K562 (cell line): Measurements from ENCODE around the gene KNDC1. TPM values are rescaled to one million over a fixed set of nuclear protein-coding genes. Genes with fewer than 3 reads are reported as not detected.

Experiments used
- ATAC-seq: fragments of 200-7000 bp; cut with Tn5 transposase; 3 replicates; pipeline ENCODE4 v1.9.1; 2020; ENCODE audit warnings: moderate library complexity
- BruUV-seq: library from RNA; stranded (reverse); fragments of 400-500 nt; replicated peaks from 2 replicates; lab custom pipeline; 2021; lab: Mats Ljungman, UMichigan
- CTCF ChIA-PET: fragments of 300-600 bp; formaldehyde crosslinking; extraction: SDS; loops from one replicate; lab custom pipeline; 2021; ENCODE audit warnings: low intra/inter-chr PET ratio; lab: Yijun Ruan, JAX
- POLR2A ChIA-PET: fragments of 300-600, 350-650 bp; sonication (Branson Sonifier 250); formaldehyde crosslinking; extraction: SDS; loops from one replicate; lab custom pipeline; 2021; ENCODE audit warnings: antibody characterized with exemption, inconsistent platforms; lab: Yijun Ruan, JAX
- DNase-seq, 4 experiments: peaks; one replicate each; pipeline versions ENCODE4 v3.0.0 to v3.0.0-alpha.2; 2011 to 2018; ENCODE audit warnings: low spot score in 3 of 4, mixed read lengths in 3 of 4; ENCODE audit errors: extremely low read depth in 1 of 4
- FAIRE-seq: peaks from 2 replicates; lab custom pipeline; 2011; peaks lifted over from hg19 to GRCh38; lab: Jason Lieb, UNC
- H2AFZ ChIP-seq: 2 replicates; pipeline ENCODE4 v1.6.0; 2011; ENCODE audit warnings: low read depth, low read length, control low read depth, inconsistent platforms
- H3K27ac ChIP-seq: fragments of 200-600 bp; 3 replicates; pipeline ENCODE4 v1.8.0; 2011; ENCODE audit warnings: low read depth, mild to moderate bottlenecking, control low read depth, inconsistent platforms, low read length, moderate library complexity, mixed read lengths; ENCODE audit errors: extremely low read depth
- H3K27me3 ChIP-seq, 2 experiments: fragments of 300-600 bp in 1 of 2; 2 replicates in 1 of 2; 3 replicates in 1 of 2; pipeline versions ENCODE4 v1.6.0 to v1.8.0; 2011; ENCODE audit warnings: inconsistent platforms in 2 of 2, low read length in 2 of 2, mild to moderate bottlenecking in 1 of 2, mixed read lengths in 1 of 2, moderate library complexity in 1 of 2; ENCODE audit not compliant: control insufficient read depth in 2 of 2, insufficient read depth in 2 of 2
- H3K36me3 ChIP-seq: fragments of 300-600 bp; 3 replicates; pipeline ENCODE4 v1.8.0; 2011; ENCODE audit warnings: mild to moderate bottlenecking, low read length, inconsistent platforms; ENCODE audit not compliant: control insufficient read depth, insufficient read depth
- H3K4me1 ChIP-seq, 2 experiments: fragments of 200-600 bp in 1 of 2; replicated peaks in 1 of 2; 2 replicates in 1 of 2; 3 replicates in 1 of 2; pipeline versions ENCODE4 v1.5.1 to v1.8.0; 2011; ENCODE audit warnings: inconsistent platforms in 2 of 2, low read length in 2 of 2, mild to moderate bottlenecking in 1 of 2, mixed read lengths in 1 of 2, moderate library complexity in 1 of 2; ENCODE audit not compliant: control insufficient read depth in 2 of 2, insufficient read depth in 2 of 2
- H3K4me2 ChIP-seq: 2 replicates; pipeline ENCODE4 v1.6.1; 2011; ENCODE audit warnings: low read length, control low read depth, inconsistent platforms, mixed read lengths; ENCODE audit not compliant: insufficient read depth
- H3K4me3 ChIP-seq: fragments of 200-600 bp; sonication (generic), shearing (Covaris generic); 2 replicates; pipeline ENCODE4 v1.5.1; 2016; ENCODE audit warnings: control low read depth, inconsistent platforms
- H3K79me2 ChIP-seq: fragments of 200-600 bp; 3 replicates; pipeline ENCODE4 v1.8.0; 2011; ENCODE audit warnings: low read length, inconsistent platforms; ENCODE audit not compliant: control insufficient read depth, insufficient read depth
- H3K9ac ChIP-seq, 2 experiments: 2 replicates each; pipeline versions ENCODE4 v1.6.0 to v1.6.1; 2011; ENCODE audit warnings: low read depth in 2 of 2, low read length in 2 of 2, control low read depth in 1 of 2, inconsistent platforms in 1 of 2, mild to moderate bottlenecking in 1 of 2, mixed read lengths in 1 of 2; ENCODE audit not compliant: insufficient read depth in 1 of 2
- H3K9me1 ChIP-seq: one replicate; pipeline ENCODE4 v1.6.0; 2011; ENCODE audit warnings: inconsistent platforms, mild to moderate bottlenecking, low read length, moderate library complexity; ENCODE audit not compliant: control insufficient read depth, insufficient read depth
- H3K9me3 ChIP-seq: replicated peaks from 2 replicates; pipeline ENCODE4 v1.5.1; 2011; ENCODE audit warnings: low read depth, low read length, inconsistent platforms; ENCODE audit not compliant: control insufficient read depth, insufficient read depth
- H4K20me1 ChIP-seq: replicated peaks from 2 replicates; pipeline ENCODE4 v1.6.1; 2011; ENCODE audit warnings: low read length, inconsistent platforms, mixed read lengths; ENCODE audit not compliant: control insufficient read depth, insufficient read depth
- KLF13 ChIP-seq: fragments of 450-650 bp; IDR thresholded peaks from 2 replicates; pipeline ENCODE4 v1.6.1; 2016; ENCODE audit warnings: missing genetic modification characterization, low read depth, mild to moderate bottlenecking, missing compliant biosample characterization, moderate library complexity, borderline replicate concordance
- MYNN ChIP-seq, 2 experiments: sonication (generic); formaldehyde crosslinking in 1 of 2; IDR thresholded peaks; 2 replicates each; pipeline versions ENCODE4 v1.5.0 to v1.6.1; 2016 to 2020; ENCODE audit warnings: antibody characterized with exemption in 1 of 2, missing genetic modification reagents in 1 of 2
- WGBS: fragments of 100-300 bp; shearing (Covaris generic); methylation state at CpG from one replicate; pipeline ENCODE4 v1.1.6; 2016; ENCODE audit warnings: low coverage, mixed read lengths; ENCODE audit not compliant: insufficient coverage; ENCODE audit errors: missing lambda C conversion rate; 5-methylcytosine and 5-hydroxymethylcytosine counted together
- in situ Hi-C: fragments of 300-500 bp; cut with MboI; formaldehyde crosslinking; loops from 4 replicates; pipeline ENCODE4 v1.15.0; 2018; ENCODE audit warnings: inconsistent platforms, mixed read lengths
- intact Hi-C: fragments of 100-400 bp; cut with micrococcal nuclease; formaldehyde crosslinking; loops from 2 replicates; pipeline ENCODE4 v1.14.2; 2022
- polyA plus RNA-seq, 8 experiments: library from polyadenylated mRNA; depleted of rRNA in 4 of 8; stranded (reverse) in 5 of 8; unstranded in 3 of 8; fragments of >200 nt; fragmentation: Nextera tagmentation in 2 of 8; fragmentation: Illumina TruSeq in 1 of 8; extraction: Ambion mirVana in 2 of 8; extraction: Trizol in 1 of 8; gene quantifications; 2 replicates each; pipeline versions ENCODE4 v1.2.1 to v1.2.3, GENCODE V29; 2011 to 2014; ENCODE audit warnings: inconsistent platforms in 1 of 8, missing spikeins in 1 of 8
- total RNA-seq, 7 experiments: library from RNA; depleted of rRNA in 6 of 7; stranded (reverse); fragments of >200 nt in 6 of 7; fragmentation: Illumina TruSeq in 2 of 7; extraction: Trizol in 2 of 7; gene quantifications; 2 replicates each; pipeline versions ENCODE4 v1.2.1 to v1.2.3, GENCODE V29; 2011 to 2021; ENCODE audit warnings: low replicate concordance in 1 of 7
- TF ChIP-seq, protein P1 (sequence below): sonication (generic); formaldehyde crosslinking; IDR thresholded peaks from 2 replicates; pipeline ENCODE4 v1.9.0; 2022; ENCODE audit warnings: mild to moderate bottlenecking, missing genetic modification reagents
- TF ChIP-seq, protein P2 (sequence below): sonication (generic); formaldehyde crosslinking; IDR thresholded peaks from 2 replicates; pipeline ENCODE4 v1.5.0; 2020; ENCODE audit warnings: missing genetic modification reagents

Gene KNDC1
- total and polyA plus RNA-seq, 9 of the 15 experiments (the other 6 are each of a cell fraction or from before 2014, with no cell fraction given) = 0.07 to 0.26 (median 0.11) TPM; not detected in 6

DNA sequence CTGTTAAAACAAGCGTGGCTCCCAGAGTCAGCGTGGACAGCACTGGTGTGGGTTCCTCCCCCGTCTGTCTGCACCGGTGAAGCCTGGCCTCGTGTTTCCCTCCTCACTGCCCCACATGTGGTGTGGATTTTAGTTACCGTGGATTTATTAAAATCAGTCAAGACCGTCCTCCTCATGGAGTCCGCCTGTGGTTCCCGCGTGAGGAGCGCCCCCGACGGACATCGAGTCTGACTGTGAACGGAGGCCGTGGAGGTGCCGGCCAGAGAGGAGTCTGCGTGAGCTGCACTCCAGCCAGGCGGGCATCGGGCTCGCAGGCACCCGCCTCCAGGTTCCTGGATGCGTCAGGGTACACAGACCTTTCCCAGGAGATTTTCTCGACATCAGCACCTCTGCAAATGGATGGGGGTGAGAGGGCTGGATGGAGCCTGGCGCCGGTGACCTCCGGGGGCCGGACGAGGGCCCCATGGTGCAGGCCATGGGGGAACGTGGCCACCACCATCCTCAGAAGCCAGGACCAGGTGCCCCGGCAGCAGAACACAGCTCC lies 43.7 kb downstream of the KNDC1 start:
- H3K79me2 ChIP-seq = no peaks in the 10 kb centered on the region

DNA sequence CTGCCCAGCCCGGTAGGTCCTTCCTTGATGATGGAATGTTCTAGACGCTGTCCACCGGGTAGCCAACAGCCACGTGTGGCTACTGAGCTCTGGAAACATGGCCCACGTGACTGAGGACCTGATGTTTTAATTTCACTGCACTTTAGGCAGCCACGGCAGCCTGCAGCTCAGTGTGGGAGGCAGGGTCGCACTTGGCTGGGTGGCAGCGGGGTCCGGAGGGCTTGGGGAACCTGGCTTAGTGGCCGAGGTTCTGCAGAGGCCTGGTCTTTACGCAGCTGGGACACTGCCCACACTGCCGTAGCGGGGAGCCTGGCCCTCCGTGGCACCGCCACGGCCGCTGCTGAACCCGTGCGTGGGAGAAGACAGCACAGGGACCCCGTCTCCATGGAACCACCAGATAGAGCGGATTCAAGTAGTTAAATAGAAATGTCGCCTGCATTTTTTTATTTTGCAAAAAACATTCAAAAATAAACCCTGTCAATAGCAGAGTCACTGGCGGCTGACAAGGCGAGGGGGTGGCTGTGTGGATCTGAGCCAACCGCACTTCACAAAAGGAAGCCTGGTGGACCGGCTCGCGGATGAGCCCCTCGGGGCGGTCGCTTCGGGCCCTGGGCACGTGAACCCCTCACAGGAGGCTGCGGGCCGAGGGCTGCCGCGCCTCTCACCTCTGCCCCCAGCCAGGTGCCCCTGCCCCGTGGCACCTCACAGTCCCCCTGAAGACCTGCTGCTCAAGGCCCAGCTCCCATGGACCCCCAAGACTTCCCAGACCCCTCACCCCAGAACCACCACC lies 44.4 kb downstream of the KNDC1 start:
- TF ChIP-seq, protein P1, sequence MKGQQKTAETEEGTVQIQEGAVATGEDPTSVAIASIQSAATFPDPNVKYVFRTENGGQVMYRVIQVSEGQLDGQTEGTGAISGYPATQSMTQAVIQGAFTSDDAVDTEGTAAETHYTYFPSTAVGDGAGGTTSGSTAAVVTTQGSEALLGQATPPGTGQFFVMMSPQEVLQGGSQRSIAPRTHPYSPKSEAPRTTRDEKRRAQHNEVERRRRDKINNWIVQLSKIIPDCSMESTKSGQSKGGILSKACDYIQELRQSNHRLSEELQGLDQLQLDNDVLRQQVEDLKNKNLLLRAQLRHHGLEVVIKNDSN (CRISPR knock-in tag) = peak; percentile 21; the same call in 1 of the 2 replicates
- TF ChIP-seq, protein P2, sequence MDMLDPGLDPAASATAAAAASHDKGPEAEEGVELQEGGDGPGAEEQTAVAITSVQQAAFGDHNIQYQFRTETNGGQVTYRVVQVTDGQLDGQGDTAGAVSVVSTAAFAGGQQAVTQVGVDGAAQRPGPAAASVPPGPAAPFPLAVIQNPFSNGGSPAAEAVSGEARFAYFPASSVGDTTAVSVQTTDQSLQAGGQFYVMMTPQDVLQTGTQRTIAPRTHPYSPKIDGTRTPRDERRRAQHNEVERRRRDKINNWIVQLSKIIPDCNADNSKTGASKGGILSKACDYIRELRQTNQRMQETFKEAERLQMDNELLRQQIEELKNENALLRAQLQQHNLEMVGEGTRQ (CRISPR knock-in tag) = peak; percentile 36
- no peak for TF ChIP-seq MYNN (IDR thresholded peaks at IDR 0.05)
- no peak for TF ChIP-seq MYNN (CRISPR knock-in tag; IDR thresholded peaks at IDR 0.05)
- in situ Hi-C loops (no loop called here), intact Hi-C loops (no loop called here)
- CTCF ChIA-PET = no interaction called here
- no peaks in the 10 kb centered on the region; the same call in 1 of the 2 replicates for H3K9me3 ChIP-seq
- H3K27me3 ChIP-seq = peaks cover 14 to 71% of the 10 kb centered on the region in 2 experiments; a peak in 3 of 5 replicates
- no peak for DNase-seq
- H4K20me1 ChIP-seq = no peaks in the 10 kb centered on the region
- no peak overlapping the region for H3K4me3 ChIP-seq
- 21% methylated on average over 31 of the region's 38 CpGs for WGBS
- BruUV-seq = no TSS peak
- H3K27ac ChIP-seq = no peak overlapping the region
- POLR2A ChIA-PET = no interaction called here
- no peaks in the 10 kb centered on the region for H3K9me1 ChIP-seq
- no peak overlapping the region for H3K4me2 ChIP-seq
- FAIRE-seq = no peak
- H3K9ac ChIP-seq = no peak overlapping the region
- ATAC-seq = no peak
- H3K4me1 ChIP-seq = peaks cover 0 to 72% of the 10 kb centered on the region in 2 experiments; a peak in 2 of 5 replicates
- no peaks in the 10 kb centered on the region for H3K79me2 ChIP-seq
- H2AFZ ChIP-seq = no peak overlapping the region
- H3K36me3 ChIP-seq = no peaks in the 10 kb centered on the region

More for the DNA sequence above, 43.7 kb downstream of the KNDC1 start:
- Histone ChIP-seq H3K9me1 (no peaks in the 10 kb centered on the region), H3K27ac (no peak overlapping the region), H3K9me3 (no peaks in the 10 kb centered on the region; the same call in 1 of the 2 replicates), H3K36me3 (no peaks in the 10 kb centered on the region), H2AFZ (no peak overlapping the region), H3K4me2 (no peak overlapping the region), H4K20me1 (no peaks in the 10 kb centered on the region), H3K27me3 (peaks cover 16 to 76% of the 10 kb centered on the region in 2 experiments; a peak in 3 of 5 replicates), H3K4me3 (no peak overlapping the region), H3K4me1 (peaks cover 0 to 73% of the 10 kb centered on the region in 2 experiments; a peak in 2 of 5 replicates), H3K9ac (no peak overlapping the region)
- intact Hi-C loops = no loop called here
- DNase-seq = no peak
- CTCF ChIA-PET = no interaction called here
- no TSS peak for BruUV-seq
- no peak for FAIRE-seq
- no peak for ATAC-seq
- no peak for TF ChIP-seq KLF13 (tag)
- in situ Hi-C loops = no loop called here
- 24% methylated on average over 24 of the region's 31 CpGs for WGBS
- POLR2A ChIA-PET = no interaction called here
